GM10266 (cell line): ENCODE results near the gene METTL24.

Experiments used
- DNase-seq: peaks from one replicate; pipeline ENCODE4 v3.0.0; 2012; ENCODE audit errors: extremely low spot score
- TF ChIP-seq, protein P1 (sequence below): IDR thresholded peaks from 2 replicates; pipeline ENCODE4 v1.5.1; 2012; ENCODE audit warnings: mild to moderate bottlenecking, low read depth; ENCODE audit not compliant: control insufficient read depth, insufficient read depth; ENCODE audit errors: missing control alignments

Gene METTL24

GRCh38 chr6:110345025-110345424 lies 13.1 kb downstream of the METTL24 start:
- no peak for DNase-seq
- TF ChIP-seq, protein P1, sequence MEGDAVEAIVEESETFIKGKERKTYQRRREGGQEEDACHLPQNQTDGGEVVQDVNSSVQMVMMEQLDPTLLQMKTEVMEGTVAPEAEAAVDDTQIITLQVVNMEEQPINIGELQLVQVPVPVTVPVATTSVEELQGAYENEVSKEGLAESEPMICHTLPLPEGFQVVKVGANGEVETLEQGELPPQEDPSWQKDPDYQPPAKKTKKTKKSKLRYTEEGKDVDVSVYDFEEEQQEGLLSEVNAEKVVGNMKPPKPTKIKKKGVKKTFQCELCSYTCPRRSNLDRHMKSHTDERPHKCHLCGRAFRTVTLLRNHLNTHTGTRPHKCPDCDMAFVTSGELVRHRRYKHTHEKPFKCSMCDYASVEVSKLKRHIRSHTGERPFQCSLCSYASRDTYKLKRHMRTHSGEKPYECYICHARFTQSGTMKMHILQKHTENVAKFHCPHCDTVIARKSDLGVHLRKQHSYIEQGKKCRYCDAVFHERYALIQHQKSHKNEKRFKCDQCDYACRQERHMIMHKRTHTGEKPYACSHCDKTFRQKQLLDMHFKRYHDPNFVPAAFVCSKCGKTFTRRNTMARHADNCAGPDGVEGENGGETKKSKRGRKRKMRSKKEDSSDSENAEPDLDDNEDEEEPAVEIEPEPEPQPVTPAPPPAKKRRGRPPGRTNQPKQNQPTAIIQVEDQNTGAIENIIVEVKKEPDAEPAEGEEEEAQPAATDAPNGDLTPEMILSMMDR: no peak

GRCh38 chr6:110342759-110343158 lies 15.4 kb downstream of the METTL24 start:
- TF ChIP-seq, protein P1: no peak
- DNase-seq: no peak

DNA sequence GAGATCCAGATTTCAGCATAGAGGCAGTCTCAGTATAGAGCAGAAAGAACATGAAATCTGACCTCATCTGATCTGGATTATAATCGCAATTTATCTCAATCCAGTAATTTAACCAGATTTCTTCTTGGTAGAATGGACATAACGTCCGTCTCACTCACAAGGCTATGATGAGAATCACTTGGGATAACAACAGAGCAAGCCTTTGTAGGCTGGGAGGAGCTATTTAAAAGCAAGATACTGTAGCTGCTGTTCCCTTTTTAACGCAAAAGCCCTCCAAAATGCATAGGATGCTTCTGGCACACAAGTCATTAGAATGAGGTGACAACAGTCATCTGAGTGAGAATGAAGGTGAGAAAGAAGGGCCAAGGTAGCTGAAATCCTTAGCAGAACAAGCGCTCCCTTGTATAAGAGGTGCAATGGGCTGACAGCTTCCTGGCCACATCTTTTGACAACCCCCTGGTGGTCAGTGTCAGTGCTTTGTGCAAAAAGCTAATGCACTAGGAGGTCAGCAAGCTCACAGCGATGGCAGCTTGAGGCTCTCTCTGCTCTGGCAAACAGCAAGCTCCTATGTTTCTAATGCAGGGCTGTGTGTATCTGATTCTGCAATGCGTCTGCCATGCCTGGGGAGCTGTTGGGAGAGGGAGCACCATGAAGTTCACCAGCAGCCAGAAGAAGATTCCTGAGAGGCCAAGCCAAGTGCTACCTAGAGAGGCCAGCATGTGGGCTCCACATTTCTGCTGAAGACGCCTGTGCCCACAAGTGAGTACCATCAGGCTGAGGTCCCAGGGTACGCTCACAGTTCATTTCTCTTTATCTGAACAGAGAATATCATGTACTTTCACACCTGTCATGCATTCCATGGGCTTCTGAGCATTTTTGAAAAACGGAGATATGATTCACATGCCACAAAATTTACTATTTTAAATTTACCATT lies 16.2 kb downstream of the METTL24 start:
- no peak for DNase-seq
- TF ChIP-seq, protein P1: peak; percentile 42

GRCh38 chr6:110341067-110341466 lies 17.1 kb downstream of the METTL24 start:
- TF ChIP-seq, protein P1: no peak
- DNase-seq: no peak

GRCh38 chr6:110340392-110340965 lies 17.7 kb downstream of the METTL24 start:
- TF ChIP-seq, protein P1: no peak
- no peak for DNase-seq

DNA sequence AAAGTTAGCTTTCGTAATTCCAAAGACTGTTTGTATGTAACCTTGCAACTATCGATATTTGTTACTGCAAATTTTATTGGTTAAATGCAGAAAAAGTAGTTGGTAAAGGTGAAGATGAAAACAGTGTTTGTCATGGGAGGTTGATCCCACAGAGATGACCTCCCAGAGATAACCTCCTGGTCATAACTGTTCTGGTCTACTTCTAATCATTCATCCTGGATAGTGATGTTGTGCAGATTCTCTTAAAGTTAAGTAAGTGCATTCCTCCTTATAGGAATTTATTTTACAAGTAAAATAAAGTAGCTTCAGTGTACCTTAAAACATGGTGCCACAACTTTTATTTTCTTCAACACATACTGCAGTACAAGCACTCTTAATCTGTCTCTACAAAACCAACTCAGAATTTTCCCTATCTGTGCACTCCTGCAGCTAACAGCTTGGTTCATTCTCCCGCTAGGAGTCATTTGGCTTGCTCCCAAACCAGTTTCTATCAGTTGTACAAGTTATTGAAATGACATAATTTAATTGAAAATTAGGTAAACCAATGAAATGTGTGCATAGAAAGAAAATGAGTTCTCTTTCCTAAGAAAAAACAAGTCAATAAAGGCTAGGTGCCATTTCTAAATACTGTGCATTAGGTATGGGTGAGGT lies 19.2 kb downstream of the METTL24 start:
- DNase-seq: no peak
- TF ChIP-seq, protein P1: no peak

DNA sequence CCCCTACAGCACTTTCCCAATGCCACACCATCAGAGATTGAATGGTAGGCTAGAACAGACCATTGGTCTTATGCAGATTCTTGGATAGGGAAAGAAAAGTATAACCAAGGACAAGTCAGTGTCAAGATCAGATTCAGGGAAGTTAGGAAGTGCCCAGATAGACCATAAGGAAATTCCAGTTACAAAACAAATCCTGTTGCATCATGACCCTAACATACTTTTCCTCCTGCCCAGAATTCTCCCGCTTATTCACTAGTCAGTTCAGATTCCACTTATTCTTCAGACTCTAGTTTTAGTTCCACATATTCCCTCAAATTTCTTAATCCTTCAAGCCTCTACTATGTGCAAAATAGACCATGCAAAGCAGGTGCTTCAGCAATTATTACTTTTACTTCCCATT lies 20.7 kb downstream of the METTL24 start:
- TF ChIP-seq, protein P1: no peak
- DNase-seq: no peak
